NCI-H2107 treated with DMSO at 0.1 percent for 48 hours (cell line): ENCODE measurements around the gene AGK.

Source experiments
- DNase-seq: peaks from one replicate; lab custom pipeline; 2025; ENCODE audit not compliant: unreplicated experiment; lab: John Stamatoyannopoulos, UW

Gene AGK

GRCh38 chr7:141585592-141586510, 34.6 kb downstream of the AGK start:
- DNase-seq, result no peak

- DNase-seq, result no peak
Measured at GRCh38 chr7:141586878-141587277, 35.7 kb downstream of the AGK start.

GRCh38 chr7:141587304-141587703, 36.1 kb downstream of the AGK start:
- DNase-seq, result no peak

GRCh38 chr7:141588912-141589311, 37.7 kb downstream of the AGK start:
- DNase-seq, result no peak

- DNase-seq, result no peak
Measured at GRCh38 chr7:141590071-141590470, 38.9 kb downstream of the AGK start.

GRCh38 chr7:141590666-141591065, 39.5 kb downstream of the AGK start:
- DNase-seq, result no peak

GRCh38 chr7:141593134-141593533, 41.9 kb downstream of the AGK start:
- no peak for DNase-seq

- DNase-seq, result no peak
Measured at GRCh38 chr7:141597966-141598365, 46.8 kb downstream of the AGK start.

GRCh38 chr7:141598408-141598807, 47.2 kb downstream of the AGK start:
- no peak for DNase-seq

- DNase-seq, result no peak
Measured at GRCh38 chr7:141600168-141601006, 49.2 kb downstream of the AGK start.

- no peak for DNase-seq
Measured at GRCh38 chr7:141609576-141609975, 58.4 kb downstream of the AGK start.

GRCh38 chr7:141610671-141611070, 59.5 kb downstream of the AGK start:
- peak; percentile 74 for DNase-seq

GRCh38 chr7:141612861-141613260, 61.7 kb downstream of the AGK start:
- DNase-seq, result no peak

- DNase-seq, result no peak
Measured at GRCh38 chr7:141617280-141617679, 66.1 kb downstream of the AGK start.

GRCh38 chr7:141619745-141620144, 68.5 kb downstream of the AGK start:
- no peak for DNase-seq

- DNase-seq, result no peak
Measured at GRCh38 chr7:141624763-141625162, 73.6 kb downstream of the AGK start.

GRCh38 chr7:141630621-141631020, 79.4 kb downstream of the AGK start:
- no peak for DNase-seq

GRCh38 chr7:141631525-141631924, 80.3 kb downstream of the AGK start:
- DNase-seq, result no peak

- DNase-seq, result no peak
Measured at GRCh38 chr7:141634065-141634464, 82.9 kb downstream of the AGK start.

GRCh38 chr7:141636053-141636452, 84.8 kb downstream of the AGK start:
- DNase-seq, result no peak

- peak; percentile 66 for DNase-seq
Measured at GRCh38 chr7:141640239-141640840, 89.1 kb downstream of the AGK start.

GRCh38 chr7:141641876-141642275, 90.7 kb downstream of the AGK start:
- DNase-seq, result peak; percentile 45
